ENCODE data around the gene PTCD1. TPM values are rescaled to one million over a fixed set of nuclear protein-coding genes. Genes with fewer than 3 reads are reported as not detected.

PTCD1 gene
- total RNA-seq (2014; rRNA removed; shearing (Covaris generic)), result 2.2 and 7.3 TPM in 2 replicates

GRCh38 chr7:99438573-99439480, at the start of gene PTCD1, which contains the start of gene CPSF4:
Gene PTCD1 (minus strand): TSS chr7:99438798. CDS start chr7:99435242, 3,556 bp downstream.
Gene CPSF4 (plus strand): TSS chr7:99438943. CDS start chr7:99439083, 140 bp downstream.
- H3K36me3 ChIP-seq, result peaks cover 43% of the 10 kb centered on the region
- H3K27me3 ChIP-seq (replicated peaks), result no peaks in the 10 kb centered on the region
- H3K4me3 ChIP-seq, result peak within 1 kb of the TSS; percentile 77
- H3K9me3 ChIP-seq (replicated peaks), result no peaks in the 10 kb centered on the region
- peak within 1 kb of the TSS; percentile 26; the same call in 1 of the 2 replicates for H3K27ac ChIP-seq
- H3K4me1 ChIP-seq (replicated peaks), result peaks cover 13% of the 10 kb centered on the region
- DNase-seq (ENCODE audit: low read depth in 1 of 2, low spot score in 2 of 2), result peak; percentile 86 to 97

GRCh38 chr7:99485094-99485493, 46.5 kb upstream of the PTCD1 start:
- no peaks in the 10 kb centered on the region for H3K27me3 ChIP-seq (replicated peaks)
- H3K9me3 ChIP-seq (replicated peaks), result no peaks in the 10 kb centered on the region
- H3K4me1 ChIP-seq (replicated peaks), result no peaks in the 10 kb centered on the region
- H3K27ac ChIP-seq, result no peak overlapping the region
- no peak for DNase-seq (ENCODE audit: low read depth in 1 of 2, low spot score in 2 of 2)
- H3K36me3 ChIP-seq, result peaks cover 65% of the 10 kb centered on the region
- H3K4me3 ChIP-seq, result no peak overlapping the region

- no peak overlapping the region for H3K27ac ChIP-seq
These were observed 40.2 kb upstream of the PTCD1 start for GRCh38 chr7:99478464-99479440.

GRCh38 chr7:99476107-99476506, 37.5 kb upstream of the PTCD1 start:
- Histone ChIP-seq H3K36me3 (peaks cover 56% of the 10 kb centered on the region), H3K4me3 (no peak overlapping the region), H3K27ac (no peak overlapping the region), H3K27me3 (replicated peaks) (no peaks in the 10 kb centered on the region), H3K4me1 (replicated peaks) (peaks cover 11% of the 10 kb centered on the region), H3K9me3 (replicated peaks) (0 out of 2 replicates have a peak, but pooled peaks cover 2% of the 10 kb centered on the region)
- DNase-seq (ENCODE audit: low read depth in 1 of 2, low spot score in 2 of 2), result no peak

More at GRCh38 chr7:99478464-99479440, 40.2 kb upstream of the PTCD1 start:
- H3K4me3 ChIP-seq, result no peak overlapping the region
- H3K9me3 ChIP-seq (replicated peaks), result no peaks in the 10 kb centered on the region
- H3K27me3 ChIP-seq (replicated peaks), result no peaks in the 10 kb centered on the region
- peaks cover 3% of the 10 kb centered on the region for H3K4me1 ChIP-seq (replicated peaks)
- H3K36me3 ChIP-seq, result peaks cover 64% of the 10 kb centered on the region
- DNase-seq (ENCODE audit: low read depth in 1 of 2, low spot score in 2 of 2), result no peak

GRCh38 chr7:99473315-99473596, 34.7 kb upstream of the PTCD1 start:
- no peaks in the 10 kb centered on the region for H3K27me3 ChIP-seq (replicated peaks)
- peaks cover 27% of the 10 kb centered on the region for H3K36me3 ChIP-seq
- H3K9me3 ChIP-seq (replicated peaks), result 0 out of 2 replicates have a peak, but pooled peaks cover 3% of the 10 kb centered on the region
- peaks cover 13% of the 10 kb centered on the region for H3K4me1 ChIP-seq (replicated peaks)
- peak overlapping the region; percentile 9; the same call in 1 of the 2 replicates for H3K27ac ChIP-seq
- DNase-seq (ENCODE audit: low read depth in 1 of 2, low spot score in 2 of 2), result peak in 1 of 2 experiments; percentile 50
- peak overlapping the region; percentile 72 for H3K4me3 ChIP-seq

GRCh38 chr7:99472561-99473314, 34.1 kb upstream of the PTCD1 start, which contains the start of gene ZNF789:
Gene ZNF789 (plus strand): TSS chr7:99472890. CDS start chr7:99476457, 3,567 bp downstream.
- peak; percentile 95 to 97 for DNase-seq (ENCODE audit: low read depth in 1 of 2, low spot score in 2 of 2)
- peaks cover 22% of the 10 kb centered on the region for H3K36me3 ChIP-seq
- H3K4me1 ChIP-seq (replicated peaks), result peaks cover 13% of the 10 kb centered on the region
- 0 out of 2 replicates have a peak, but pooled peaks cover 3% of the 10 kb centered on the region for H3K9me3 ChIP-seq (replicated peaks)
- no peaks in the 10 kb centered on the region for H3K27me3 ChIP-seq (replicated peaks)
- H3K27ac ChIP-seq, result peak within 1 kb of the TSS; percentile 56
- peak within 1 kb of the TSS; percentile 72 for H3K4me3 ChIP-seq

- no peak overlapping the region for H3K27ac ChIP-seq
- DNase-seq (ENCODE audit: low read depth in 1 of 2, low spot score in 2 of 2), result no peak
- 0 out of 2 replicates have a peak, but pooled peaks cover 3% of the 10 kb centered on the region for H3K9me3 ChIP-seq (replicated peaks)
- H3K36me3 ChIP-seq, result peaks cover 19% of the 10 kb centered on the region
- H3K4me1 ChIP-seq (replicated peaks), result peaks cover 25% of the 10 kb centered on the region
- H3K27me3 ChIP-seq (replicated peaks), result no peaks in the 10 kb centered on the region
- no peak overlapping the region for H3K4me3 ChIP-seq
These were observed 30.9 kb upstream of the PTCD1 start for GRCh38 chr7:99469381-99470065.

- Histone ChIP-seq H3K27me3 (replicated peaks) (no peaks in the 10 kb centered on the region), H3K4me1 (replicated peaks) (peaks cover 19% of the 10 kb centered on the region), H3K9me3 (replicated peaks) (0 out of 2 replicates have a peak, but pooled peaks cover 3% of the 10 kb centered on the region), H3K4me3 (no peak overlapping the region), H3K27ac (no peak overlapping the region), H3K36me3 (peaks cover 20% of the 10 kb centered on the region)
- DNase-seq (ENCODE audit: low read depth in 1 of 2, low spot score in 2 of 2), result no peak
These were observed 29.8 kb upstream of the PTCD1 start for GRCh38 chr7:99468336-99468918.

GRCh38 chr7:99465421-99465768, 26.8 kb upstream of the PTCD1 start:
- DNase-seq (ENCODE audit: low read depth in 1 of 2, low spot score in 2 of 2), result no peak
- Histone ChIP-seq H3K9me3 (replicated peaks) (no peaks in the 10 kb centered on the region), H3K27ac (peak overlapping the region; percentile 43), H3K27me3 (replicated peaks) (no peaks in the 10 kb centered on the region), H3K4me1 (replicated peaks) (peaks cover 12% of the 10 kb centered on the region), H3K36me3 (peaks cover 45% of the 10 kb centered on the region), H3K4me3 (peak overlapping the region; percentile 70)

GRCh38 chr7:99461221-99461620, 22.6 kb upstream of the PTCD1 start:
- peaks cover 10% of the 10 kb centered on the region for H3K4me1 ChIP-seq (replicated peaks)
- peaks cover 87% of the 10 kb centered on the region for H3K36me3 ChIP-seq
- H3K27ac ChIP-seq, result no peak overlapping the region
- H3K27me3 ChIP-seq (replicated peaks), result no peaks in the 10 kb centered on the region
- no peak for DNase-seq (ENCODE audit: low read depth in 1 of 2, low spot score in 2 of 2)
- no peak overlapping the region for H3K4me3 ChIP-seq
- H3K9me3 ChIP-seq (replicated peaks), result no peaks in the 10 kb centered on the region

- Histone ChIP-seq H3K4me3 (no peak overlapping the region), H3K36me3 (peaks cover 92% of the 10 kb centered on the region), H3K27me3 (replicated peaks) (no peaks in the 10 kb centered on the region), H3K9me3 (replicated peaks) (no peaks in the 10 kb centered on the region), H3K27ac (no peak overlapping the region), H3K4me1 (replicated peaks) (peaks cover 8% of the 10 kb centered on the region)
- no peak for DNase-seq (ENCODE audit: low read depth in 1 of 2, low spot score in 2 of 2)
These were observed 22.1 kb upstream of the PTCD1 start for GRCh38 chr7:99460651-99461050.

- no peak overlapping the region for H3K27ac ChIP-seq
- peaks cover 96% of the 10 kb centered on the region for H3K36me3 ChIP-seq
- H3K4me3 ChIP-seq, result no peak overlapping the region
- DNase-seq (ENCODE audit: low read depth in 1 of 2, low spot score in 2 of 2), result no peak
- no peaks in the 10 kb centered on the region; the same call in 1 of the 2 replicates for H3K9me3 ChIP-seq (replicated peaks)
- H3K27me3 ChIP-seq (replicated peaks), result no peaks in the 10 kb centered on the region
- no peaks in the 10 kb centered on the region for H3K4me1 ChIP-seq (replicated peaks)
These were observed 20.5 kb upstream of the PTCD1 start for GRCh38 chr7:99459087-99459486.

All from SJSA1 (cell line).